Suprapubic skin (tissue), 4 donors: ENCODE measurements around the gene FAXDC2. TPM values are rescaled to one million over a fixed set of nuclear protein-coding genes. Genes with fewer than 3 reads are reported as not detected.

Source experiments
- DNase-seq, 2 donors: peaks; one replicate each; pipeline ENCODE4 v3.0.0-alpha.2; 2019; ENCODE audit warnings: low spot score in 2 of 2
- H3K27ac ChIP-seq: fragments of 200-600 bp; sonication (generic); one replicate; pipeline ENCODE4 v1.5.1; 2019
- H3K27me3 ChIP-seq: fragments of 200-600 bp; sonication (generic); one replicate; pipeline ENCODE4 v1.5.1; 2019
- H3K36me3 ChIP-seq: fragments of 200-600 bp; sonication (generic); one replicate; pipeline ENCODE4 v1.5.1; 2019
- H3K4me1 ChIP-seq: fragments of 200-600 bp; sonication (generic); one replicate; pipeline ENCODE4 v1.5.1; 2019
- H3K4me3 ChIP-seq: fragments of 200-600 bp; sonication (generic); one replicate; pipeline ENCODE4 v1.5.1; 2019; ENCODE audit warnings: mild to moderate bottlenecking
- H3K9me3 ChIP-seq: fragments of 200-600 bp; sonication (generic); one replicate; pipeline ENCODE4 v1.5.1; 2019
- CTCF ChIP-seq, 2 donors: fragments of 200-600 bp in 1 of 2; fragments of 450-650 bp in 1 of 2; sonication (generic) in 1 of 2; IDR thresholded peaks; one replicate each; pipeline ENCODE4 v1.5.1; 2016 to 2019; ENCODE audit warnings: antibody characterized with exemption in 2 of 2, mild to moderate bottlenecking in 1 of 2, moderate library complexity in 1 of 2
- EP300 ChIP-seq: sonication (generic); formaldehyde crosslinking; IDR thresholded peaks from one replicate; pipeline ENCODE4 v1.6.1; 2017; ENCODE audit warnings: antibody characterized with exemption
- POLR2A ChIP-seq, 2 donors: fragments of 450-650 bp; IDR thresholded peaks; one replicate each; pipeline ENCODE4 v1.6.1; 2017; ENCODE audit warnings: antibody characterized with exemption in 2 of 2, mild to moderate bottlenecking in 2 of 2, moderate library complexity in 2 of 2
- POLR2AphosphoS5 ChIP-seq, 3 donors: sonication (generic); formaldehyde crosslinking; IDR thresholded peaks; one replicate each; pipeline ENCODE4 v1.6.1; 2017; ENCODE audit warnings: antibody characterized with exemption in 3 of 3
- WGBS: methylation state at CpG from one replicate; pipeline ENCODE4 v1.1.5; 2018; 5-methylcytosine and 5-hydroxymethylcytosine counted together
- total RNA-seq, 4 donors: library from RNA; depleted of rRNA; stranded (reverse); fragments of >200 nt; gene quantifications; one replicate each; pipeline ENCODE4 v1.1.0, GENCODE V29; 2016

Gene FAXDC2
- total RNA-seq, 4 donors from 2014 or later: 27.1 to 62.1 (median 40.8) TPM

GRCh38 chr5:154783774-154784460 lies 66.5 kb downstream of the FAXDC2 start:
- no peak overlapping the region for H3K4me3 ChIP-seq
- no peaks in the 10 kb centered on the region for H3K9me3 ChIP-seq
- H3K27me3 ChIP-seq: no peaks in the 10 kb centered on the region
- no peaks in the 10 kb centered on the region for H3K36me3 ChIP-seq
- no peak overlapping the region for H3K27ac ChIP-seq
- WGBS: 86% methylated on average over 11 of the region's 11 CpGs
- no peak for TF ChIP-seq CTCF (IDR thresholded peaks at IDR 0.05)
- TF ChIP-seq POLR2AphosphoS5 (IDR thresholded peaks at IDR 0.05): no peak
- TF ChIP-seq EP300: no peak
- TF ChIP-seq POLR2A (IDR thresholded peaks at IDR 0.05): no peak
- peaks cover 69% of the 10 kb centered on the region for H3K4me1 ChIP-seq
- DNase-seq: no peak

GRCh38 chr5:154782812-154783592 lies 67.4 kb downstream of the FAXDC2 start:
- no peak for DNase-seq
- H3K4me1 ChIP-seq: peaks cover 70% of the 10 kb centered on the region

GRCh38 chr5:154782326-154782725 lies 68.1 kb downstream of the FAXDC2 start:
- TF ChIP-seq POLR2A (IDR thresholded peaks at IDR 0.05): no peak
- no peak for TF ChIP-seq EP300
- TF ChIP-seq POLR2AphosphoS5 (IDR thresholded peaks at IDR 0.05): no peak
- no peak for TF ChIP-seq CTCF (IDR thresholded peaks at IDR 0.05)
- WGBS: 67% methylated on average over 4 of the region's 4 CpGs

More at GRCh38 chr5:154782812-154783592, 67.4 kb downstream of the FAXDC2 start:
- no peak overlapping the region for H3K4me3 ChIP-seq
- H3K36me3 ChIP-seq: no peaks in the 10 kb centered on the region
- no peak overlapping the region for H3K27ac ChIP-seq
- WGBS: 44% methylated on average over 1 of the region's 1 CpG
- H3K9me3 ChIP-seq: no peaks in the 10 kb centered on the region
- TF ChIP-seq POLR2AphosphoS5 (IDR thresholded peaks at IDR 0.05) (no peak), POLR2A (IDR thresholded peaks at IDR 0.05) (no peak), CTCF (IDR thresholded peaks at IDR 0.05) (no peak), EP300 (no peak)
- no peaks in the 10 kb centered on the region for H3K27me3 ChIP-seq

GRCh38 chr5:154780128-154780527 lies 70.3 kb downstream of the FAXDC2 start:
- 100% methylated on average over 1 of the region's 1 CpG for WGBS
- Histone ChIP-seq H3K4me1 (peaks cover 57% of the 10 kb centered on the region), H3K27me3 (no peaks in the 10 kb centered on the region), H3K4me3 (no peak overlapping the region), H3K9me3 (no peaks in the 10 kb centered on the region), H3K27ac (no peak overlapping the region), H3K36me3 (no peaks in the 10 kb centered on the region)
- no peak for DNase-seq
- TF ChIP-seq EP300 (no peak), CTCF (IDR thresholded peaks at IDR 0.05) (no peak), POLR2AphosphoS5 (IDR thresholded peaks at IDR 0.05) (no peak), POLR2A (IDR thresholded peaks at IDR 0.05) (no peak)

More at GRCh38 chr5:154782326-154782725, 68.1 kb downstream of the FAXDC2 start:
- no peaks in the 10 kb centered on the region for H3K27me3 ChIP-seq
- no peak overlapping the region for H3K4me3 ChIP-seq
- no peaks in the 10 kb centered on the region for H3K9me3 ChIP-seq
- no peak for DNase-seq
- H3K27ac ChIP-seq: no peak overlapping the region
- H3K4me1 ChIP-seq: peaks cover 64% of the 10 kb centered on the region
- H3K36me3 ChIP-seq: no peaks in the 10 kb centered on the region

- Histone ChIP-seq H3K4me1 (peaks cover 53% of the 10 kb centered on the region), H3K9me3 (no peaks in the 10 kb centered on the region), H3K4me3 (no peak overlapping the region), H3K27me3 (no peaks in the 10 kb centered on the region), H3K36me3 (no peaks in the 10 kb centered on the region), H3K27ac (no peak overlapping the region)
- no peak for DNase-seq
- TF ChIP-seq CTCF (IDR thresholded peaks at IDR 0.05) (no peak), EP300 (no peak)
- 77% methylated on average over 4 of the region's 4 CpGs for WGBS
Measured at GRCh38 chr5:154779105-154779504, 71.3 kb downstream of the FAXDC2 start.
